Stimulated activated CD8-positive, alpha-beta memory T cell treated with anti-CD3 and anti-CD28 coated beads, Interleukin-4, amount 100 ng/mL, for 48 hours (primary cell): ENCODE results near the gene ILKAP.
"Not testable (repeated sequence)": the region's sequence is repeated elsewhere in the genome, so short reads cannot be mapped to it uniquely, and the experiment has no call there.

ENCODE experiments used
- DNase-seq: peaks from one replicate; pipeline ENCODE4 v3.0.0-alpha.2; 2020

Gene ILKAP

GRCh38 chr2:238187618-238188548, 15.6 kb downstream of the ILKAP start:
- no peak for DNase-seq

GRCh38 chr2:238183821-238184220, 19.7 kb downstream of the ILKAP start:
- DNase-seq: no peak

GRCh38 chr2:238182362-238182761, 21.1 kb downstream of the ILKAP start:
- no peak for DNase-seq

- DNase-seq: peak; percentile 2
Observed at GRCh38 chr2:238180554-238180953, 22.9 kb downstream of the ILKAP start.

GRCh38 chr2:238176613-238177012, 26.9 kb downstream of the ILKAP start:
- DNase-seq: peak; percentile 10

- DNase-seq: no peak
Observed at GRCh38 chr2:238174701-238175100, 28.8 kb downstream of the ILKAP start.

- DNase-seq: no peak
Observed at GRCh38 chr2:238174291-238174690, 29.2 kb downstream of the ILKAP start.

GRCh38 chr2:238173692-238174091, 29.8 kb downstream of the ILKAP start:
- DNase-seq: no peak

GRCh38 chr2:238172439-238172838, 31.1 kb downstream of the ILKAP start:
- no peak for DNase-seq

- no peak for DNase-seq
Observed at GRCh38 chr2:238171575-238172187, 31.8 kb downstream of the ILKAP start.

GRCh38 chr2:238171072-238171431, 32.4 kb downstream of the ILKAP start:
- not testable (repeated sequence) for DNase-seq

GRCh38 chr2:238170386-238171071, 33.0 kb downstream of the ILKAP start:
- no peak for DNase-seq

GRCh38 chr2:238169708-238170251, 33.7 kb downstream of the ILKAP start:
- DNase-seq: no peak

- no peak for DNase-seq
Observed at GRCh38 chr2:238169048-238169707, 34.3 kb downstream of the ILKAP start.

GRCh38 chr2:238168196-238169047, 35.1 kb downstream of the ILKAP start:
- DNase-seq: no peak

- DNase-seq: no peak
Observed at GRCh38 chr2:238167761-238168160, 35.7 kb downstream of the ILKAP start.

GRCh38 chr2:238167344-238167715, 36.2 kb downstream of the ILKAP start:
- DNase-seq: no peak

GRCh38 chr2:238166391-238167343, 36.8 kb downstream of the ILKAP start:
- no peak for DNase-seq

- DNase-seq: no peak
Observed at GRCh38 chr2:238165288-238165921, 38.1 kb downstream of the ILKAP start.

- DNase-seq: no peak
Observed at GRCh38 chr2:238164906-238165287, 38.6 kb downstream of the ILKAP start.
